ENCODE measurements around the gene ZNF750.

Gene ZNF750

GRCh38 chr17:82884341-82884969 lies 44.6 kb upstream of the ZNF750 start:
- no peak for TF ChIP-seq CREB1 (IDR thresholded peaks at IDR 0.05; ENCODE audit: low read depth)
- no peak for TF ChIP-seq NFIC (IDR thresholded peaks at IDR 0.05)
- no peak for TF ChIP-seq TEAD4 (IDR thresholded peaks at IDR 0.05)
- TF ChIP-seq, protein P1, sequence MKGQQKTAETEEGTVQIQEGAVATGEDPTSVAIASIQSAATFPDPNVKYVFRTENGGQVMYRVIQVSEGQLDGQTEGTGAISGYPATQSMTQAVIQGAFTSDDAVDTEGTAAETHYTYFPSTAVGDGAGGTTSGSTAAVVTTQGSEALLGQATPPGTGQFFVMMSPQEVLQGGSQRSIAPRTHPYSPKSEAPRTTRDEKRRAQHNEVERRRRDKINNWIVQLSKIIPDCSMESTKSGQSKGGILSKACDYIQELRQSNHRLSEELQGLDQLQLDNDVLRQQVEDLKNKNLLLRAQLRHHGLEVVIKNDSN (IDR thresholded peaks at IDR 0.05) = no peak
- no peak for TF ChIP-seq FOXM1 (IDR thresholded peaks at IDR 0.05; ENCODE audit: borderline replicate concordance, low read depth)
- TF ChIP-seq EP300 (IDR thresholded peaks at IDR 0.05; ENCODE audit: borderline replicate concordance) = no peak
- TF ChIP-seq, protein P2, sequence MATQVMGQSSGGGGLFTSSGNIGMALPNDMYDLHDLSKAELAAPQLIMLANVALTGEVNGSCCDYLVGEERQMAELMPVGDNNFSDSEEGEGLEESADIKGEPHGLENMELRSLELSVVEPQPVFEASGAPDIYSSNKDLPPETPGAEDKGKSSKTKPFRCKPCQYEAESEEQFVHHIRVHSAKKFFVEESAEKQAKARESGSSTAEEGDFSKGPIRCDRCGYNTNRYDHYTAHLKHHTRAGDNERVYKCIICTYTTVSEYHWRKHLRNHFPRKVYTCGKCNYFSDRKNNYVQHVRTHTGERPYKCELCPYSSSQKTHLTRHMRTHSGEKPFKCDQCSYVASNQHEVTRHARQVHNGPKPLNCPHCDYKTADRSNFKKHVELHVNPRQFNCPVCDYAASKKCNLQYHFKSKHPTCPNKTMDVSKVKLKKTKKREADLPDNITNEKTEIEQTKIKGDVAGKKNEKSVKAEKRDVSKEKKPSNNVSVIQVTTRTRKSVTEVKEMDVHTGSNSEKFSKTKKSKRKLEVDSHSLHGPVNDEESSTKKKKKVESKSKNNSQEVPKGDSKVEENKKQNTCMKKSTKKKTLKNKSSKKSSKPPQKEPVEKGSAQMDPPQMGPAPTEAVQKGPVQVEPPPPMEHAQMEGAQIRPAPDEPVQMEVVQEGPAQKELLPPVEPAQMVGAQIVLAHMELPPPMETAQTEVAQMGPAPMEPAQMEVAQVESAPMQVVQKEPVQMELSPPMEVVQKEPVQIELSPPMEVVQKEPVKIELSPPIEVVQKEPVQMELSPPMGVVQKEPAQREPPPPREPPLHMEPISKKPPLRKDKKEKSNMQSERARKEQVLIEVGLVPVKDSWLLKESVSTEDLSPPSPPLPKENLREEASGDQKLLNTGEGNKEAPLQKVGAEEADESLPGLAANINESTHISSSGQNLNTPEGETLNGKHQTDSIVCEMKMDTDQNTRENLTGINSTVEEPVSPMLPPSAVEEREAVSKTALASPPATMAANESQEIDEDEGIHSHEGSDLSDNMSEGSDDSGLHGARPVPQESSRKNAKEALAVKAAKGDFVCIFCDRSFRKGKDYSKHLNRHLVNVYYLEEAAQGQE (IDR thresholded peaks at IDR 0.05; ENCODE audit: low read depth) = no peak
- no peak for TF ChIP-seq YY1 (IDR thresholded peaks at IDR 0.05; ENCODE audit: low read depth)
- TF ChIP-seq TAF1 (IDR thresholded peaks at IDR 0.05; ENCODE audit: low read depth) = no peak
- no peak for TF ChIP-seq RAD21 (IDR thresholded peaks at IDR 0.05; ENCODE audit: low read depth)
- TF ChIP-seq ZBTB7A (IDR thresholded peaks at IDR 0.05; ENCODE audit: low read depth) = no peak
- no peak for TF ChIP-seq TCF12 (IDR thresholded peaks at IDR 0.05; ENCODE audit: low read depth)
- TF ChIP-seq EGR1 (IDR thresholded peaks at IDR 0.05) = no peak
- TF ChIP-seq, protein P3, sequence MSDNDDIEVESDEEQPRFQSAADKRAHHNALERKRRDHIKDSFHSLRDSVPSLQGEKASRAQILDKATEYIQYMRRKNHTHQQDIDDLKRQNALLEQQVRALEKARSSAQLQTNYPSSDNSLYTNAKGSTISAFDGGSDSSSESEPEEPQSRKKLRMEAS (IDR thresholded peaks at IDR 0.05) = no peak
- TF ChIP-seq CEBPB (IDR thresholded peaks at IDR 0.05) = no peak

GRCh38 chr17:82883419-82884031 lies 43.7 kb upstream of the ZNF750 start:
- no peak for TF ChIP-seq TEAD4 (IDR thresholded peaks at IDR 0.05)
- TF ChIP-seq, protein P3 (IDR thresholded peaks at IDR 0.05) = no peak
- no peak for TF ChIP-seq YY1 (IDR thresholded peaks at IDR 0.05; ENCODE audit: low read depth)
- TF ChIP-seq EP300 (IDR thresholded peaks at IDR 0.05; ENCODE audit: borderline replicate concordance) = no peak
- TF ChIP-seq, protein P2 (IDR thresholded peaks at IDR 0.05; ENCODE audit: low read depth) = no peak
- TF ChIP-seq RAD21 (IDR thresholded peaks at IDR 0.05; ENCODE audit: low read depth) = no peak

DNA sequence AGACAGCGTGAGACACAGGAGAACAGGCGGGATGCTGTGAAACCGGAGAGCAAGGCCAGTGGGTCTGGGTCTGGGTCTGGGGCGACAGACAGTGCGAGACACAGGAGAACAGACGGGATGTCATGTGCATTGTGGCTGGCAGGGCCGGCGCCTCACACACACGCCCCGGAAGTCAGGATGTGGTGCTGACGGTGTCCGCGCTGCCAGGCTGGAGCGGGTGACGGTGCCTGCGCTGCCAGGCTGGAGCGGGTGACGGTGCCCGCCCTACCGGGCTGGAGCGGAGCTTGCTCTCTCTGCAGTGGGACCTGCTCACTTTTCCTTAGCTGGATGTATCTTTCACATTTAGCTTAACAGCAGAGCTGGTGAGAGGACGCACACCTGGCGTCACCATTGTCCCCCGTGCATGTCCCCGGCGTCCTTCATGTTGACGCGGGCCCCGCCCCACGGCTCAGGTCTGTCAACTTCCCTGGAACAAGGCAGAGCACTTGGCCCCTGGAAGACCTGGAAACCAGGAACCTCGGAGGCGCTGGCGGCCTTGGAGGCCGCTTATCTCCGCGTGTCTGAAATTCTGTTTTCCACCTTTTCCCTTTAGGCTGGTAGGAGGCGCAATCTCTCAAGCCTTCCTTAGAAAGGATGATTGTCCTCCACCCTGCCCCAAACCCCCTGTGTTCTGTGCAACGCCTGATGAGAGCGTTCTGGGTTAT lies 43.0 kb upstream of the ZNF750 start:
- TF ChIP-seq RAD21 (IDR thresholded peaks at IDR 0.05; ENCODE audit: low read depth) (no peak), NFIC (IDR thresholded peaks at IDR 0.05) (no peak), EGR1 (IDR thresholded peaks at IDR 0.05) (no peak), YY1 (IDR thresholded peaks at IDR 0.05; ENCODE audit: low read depth) (no peak), TEAD4 (IDR thresholded peaks at IDR 0.05) (no peak)

- TF ChIP-seq TCF12 (IDR thresholded peaks at IDR 0.05; ENCODE audit: low read depth) (no peak), RAD21 (IDR thresholded peaks at IDR 0.05; ENCODE audit: low read depth) (no peak), FOXM1 (IDR thresholded peaks at IDR 0.05; ENCODE audit: borderline replicate concordance, low read depth) (no peak), ZBTB7A (IDR thresholded peaks at IDR 0.05; ENCODE audit: low read depth) (no peak), NFIC (IDR thresholded peaks at IDR 0.05) (no peak), EP300 (IDR thresholded peaks at IDR 0.05; ENCODE audit: borderline replicate concordance) (no peak), TEAD4 (IDR thresholded peaks at IDR 0.05) (no peak), CREB1 (IDR thresholded peaks at IDR 0.05; ENCODE audit: low read depth) (no peak), YY1 (IDR thresholded peaks at IDR 0.05; ENCODE audit: low read depth) (no peak), EGR1 (IDR thresholded peaks at IDR 0.05) (no peak), CEBPB (IDR thresholded peaks at IDR 0.05) (no peak), TAF1 (IDR thresholded peaks at IDR 0.05; ENCODE audit: low read depth) (no peak)
- TF ChIP-seq, protein P3 (IDR thresholded peaks at IDR 0.05) = no peak
- TF ChIP-seq, protein P1 (IDR thresholded peaks at IDR 0.05) = no peak
- TF ChIP-seq, protein P2 (IDR thresholded peaks at IDR 0.05; ENCODE audit: low read depth) = no peak
Observed at GRCh38 chr17:82881900-82882714, 42.3 kb upstream of the ZNF750 start.
